Vagina (tissue), 2 donors: ENCODE data around the gene RETREG1. TPM values are rescaled to one million over a fixed set of nuclear protein-coding genes. Genes with fewer than 3 reads are reported as not detected.
A peak's percentile ranks its signal among the peaks of the same experiment; 100 is the strongest.
"Not testable (repeated sequence)": the region's sequence is repeated elsewhere in the genome, so short reads cannot be mapped to it uniquely, and the experiment has no call there.

ENCODE experiments used
- DNase-seq, 2 donors: peaks; one replicate each; pipeline ENCODE4 v3.0.0-alpha.2; 2017; ENCODE audit errors: extremely low spot score in 2 of 2
- H3K27ac ChIP-seq: fragments of 200-600 bp; sonication (generic); one replicate; pipeline ENCODE4 v1.5.1; 2019
- H3K27me3 ChIP-seq: fragments of 200-600 bp; sonication (generic); one replicate; pipeline ENCODE4 v1.5.1; 2019
- H3K36me3 ChIP-seq, 2 donors: fragments of 200-600 bp; sonication (generic); one replicate each; pipeline ENCODE4 v1.5.1; 2017 to 2019
- H3K4me1 ChIP-seq: fragments of 200-600 bp; sonication (generic); one replicate; pipeline ENCODE4 v1.5.1; 2019
- H3K4me3 ChIP-seq, 2 donors: fragments of 200-600 bp; sonication (generic); 1 replicate in 1 of 2; 2 replicates in 1 of 2; pipeline ENCODE4 v1.5.1; 2016 to 2019
- H3K9me3 ChIP-seq: fragments of 200-600 bp; sonication (generic); one replicate; pipeline ENCODE4 v1.5.1; 2019
- POLR2A ChIP-seq, 2 donors: fragments of 450-650 bp; IDR thresholded peaks; one replicate each; pipeline ENCODE4 v1.6.1; 2017; ENCODE audit warnings: antibody characterized with exemption in 2 of 2, mild to moderate bottlenecking in 2 of 2, moderate library complexity in 2 of 2
- POLR2AphosphoS5 ChIP-seq, 2 donors: sonication (generic); formaldehyde crosslinking; IDR thresholded peaks; one replicate each; pipeline ENCODE4 v1.9.0; 2017; ENCODE audit warnings: antibody characterized with exemption in 2 of 2, mild to moderate bottlenecking in 2 of 2, low read depth in 1 of 2; ENCODE audit not compliant: insufficient read depth in 1 of 2
- intact Hi-C: fragments of 100-400 bp; cut with DNase I; formaldehyde crosslinking; loops from one replicate; pipeline ENCODE4 v1.15.1; 2023
- total RNA-seq: library from RNA; depleted of rRNA; stranded (reverse); fragments of >200 nt; gene quantifications from one replicate; pipeline ENCODE4 v1.2.3, GENCODE V29; 2016
- TF ChIP-seq, protein P1 (sequence below), 3 experiments: fragments of 450-650 bp in 2 of 3; fragments of 200-600 bp in 1 of 3; sonication (generic) in 1 of 3; IDR thresholded peaks; one replicate each; pipeline ENCODE4 v1.5.1; 2017 to 2019; ENCODE audit warnings: antibody characterized with exemption in 3 of 3, mild to moderate bottlenecking in 2 of 3, moderate library complexity in 2 of 3

Gene RETREG1
- total RNA-seq, 1 donor from 2014 or later = 27.7 TPM

DNA sequence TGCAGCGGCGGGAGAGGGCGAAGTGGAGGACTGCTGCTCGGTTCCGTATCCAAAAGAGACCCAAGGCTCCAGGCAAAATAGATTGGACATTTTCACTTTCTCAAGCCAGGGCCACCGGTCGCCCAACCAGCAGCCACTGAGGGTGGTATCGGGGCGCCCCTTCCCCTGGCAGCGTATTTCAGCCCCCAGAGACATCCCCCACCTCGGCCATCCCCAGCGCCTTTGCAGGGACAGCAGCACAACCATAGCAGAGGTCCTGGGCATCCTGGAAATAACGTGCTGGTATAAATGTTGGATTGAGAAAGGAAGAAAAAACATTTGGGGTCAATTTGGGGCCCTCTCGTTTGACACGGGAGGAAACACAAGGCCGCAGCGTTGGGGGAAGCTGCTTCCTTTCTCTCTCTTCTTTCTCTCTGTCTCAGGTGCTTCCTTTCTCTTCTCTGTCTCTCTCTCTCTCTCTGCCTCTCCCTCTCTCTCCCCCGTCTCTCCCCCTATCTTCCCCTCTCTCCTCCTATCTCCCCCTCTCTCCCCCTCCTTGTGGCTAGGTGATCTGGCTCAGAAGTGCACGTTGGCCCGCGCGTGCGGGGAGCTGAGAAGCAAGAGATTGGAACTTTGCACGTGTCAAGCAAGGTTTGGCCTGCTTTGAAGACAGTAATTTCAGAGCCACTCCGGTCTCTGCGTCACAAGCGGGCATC lies 624 bp upstream of the RETREG1 start:
- DNase-seq = no peak
- H3K27ac ChIP-seq = peak overlapping the region; percentile 88
- H3K4me1 ChIP-seq = peaks cover 17% of the 10 kb centered on the region
- no peaks in the 10 kb centered on the region for H3K27me3 ChIP-seq
- TF ChIP-seq, protein P1, sequence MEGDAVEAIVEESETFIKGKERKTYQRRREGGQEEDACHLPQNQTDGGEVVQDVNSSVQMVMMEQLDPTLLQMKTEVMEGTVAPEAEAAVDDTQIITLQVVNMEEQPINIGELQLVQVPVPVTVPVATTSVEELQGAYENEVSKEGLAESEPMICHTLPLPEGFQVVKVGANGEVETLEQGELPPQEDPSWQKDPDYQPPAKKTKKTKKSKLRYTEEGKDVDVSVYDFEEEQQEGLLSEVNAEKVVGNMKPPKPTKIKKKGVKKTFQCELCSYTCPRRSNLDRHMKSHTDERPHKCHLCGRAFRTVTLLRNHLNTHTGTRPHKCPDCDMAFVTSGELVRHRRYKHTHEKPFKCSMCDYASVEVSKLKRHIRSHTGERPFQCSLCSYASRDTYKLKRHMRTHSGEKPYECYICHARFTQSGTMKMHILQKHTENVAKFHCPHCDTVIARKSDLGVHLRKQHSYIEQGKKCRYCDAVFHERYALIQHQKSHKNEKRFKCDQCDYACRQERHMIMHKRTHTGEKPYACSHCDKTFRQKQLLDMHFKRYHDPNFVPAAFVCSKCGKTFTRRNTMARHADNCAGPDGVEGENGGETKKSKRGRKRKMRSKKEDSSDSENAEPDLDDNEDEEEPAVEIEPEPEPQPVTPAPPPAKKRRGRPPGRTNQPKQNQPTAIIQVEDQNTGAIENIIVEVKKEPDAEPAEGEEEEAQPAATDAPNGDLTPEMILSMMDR (IDR thresholded peaks at IDR 0.05) = no peak
- TF ChIP-seq POLR2A (IDR thresholded peaks at IDR 0.05) = no peak
- H3K36me3 ChIP-seq = no peaks in the 10 kb centered on the region
- peak overlapping the region; percentile 65 to 73 for H3K4me3 ChIP-seq
- intact Hi-C loops = no loop called here
- no peaks in the 10 kb centered on the region for H3K9me3 ChIP-seq

DNA sequence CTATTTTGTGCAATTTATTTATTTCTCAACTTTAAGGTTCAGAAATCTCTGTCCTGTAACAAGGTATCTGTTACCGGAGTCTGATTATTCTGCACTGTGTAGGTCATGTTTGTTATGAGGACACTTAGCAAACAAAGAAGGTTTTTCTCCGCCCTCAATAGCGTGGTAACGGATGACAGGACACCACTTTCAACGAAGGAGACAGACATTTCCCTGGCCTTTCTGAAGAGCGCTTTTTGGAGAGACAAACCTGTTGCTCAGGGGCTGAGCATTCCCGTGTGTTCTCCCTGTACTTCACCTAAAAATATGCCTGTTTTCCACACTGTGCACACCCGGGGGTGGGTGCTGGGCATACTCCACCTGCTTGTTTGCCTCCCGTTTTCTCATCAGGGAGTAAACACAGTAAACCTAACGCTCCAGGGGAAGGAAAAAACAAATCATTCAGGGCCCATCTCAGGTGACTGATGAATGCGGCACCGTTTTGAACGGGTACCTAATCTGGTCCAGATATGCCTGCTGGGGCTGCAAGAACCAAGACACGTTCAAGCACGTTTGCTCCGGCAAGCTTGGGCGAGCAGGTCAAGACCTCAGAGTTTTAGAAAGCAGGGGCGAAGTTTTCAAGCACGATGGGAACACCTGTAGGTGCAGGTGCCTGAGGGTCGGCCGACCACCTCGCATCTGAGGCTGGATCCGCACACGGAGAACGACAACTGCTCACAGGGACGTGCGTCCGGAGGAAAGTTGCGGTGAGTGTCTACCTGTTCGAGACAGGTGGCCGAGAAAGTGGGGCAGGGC lies 859 bp downstream of the RETREG1 start:
- Histone ChIP-seq H3K27me3 (no peaks in the 10 kb centered on the region), H3K4me3 (peak overlapping the region; percentile 65 to 73), H3K4me1 (peaks cover 17% of the 10 kb centered on the region), H3K9me3 (no peaks in the 10 kb centered on the region), H3K27ac (peak overlapping the region; percentile 88), H3K36me3 (no peaks in the 10 kb centered on the region)
- no peak for DNase-seq
- no peak for TF ChIP-seq POLR2A (IDR thresholded peaks at IDR 0.05)
- no peak for TF ChIP-seq POLR2AphosphoS5 (IDR thresholded peaks at IDR 0.05; ENCODE audit: insufficient read depth in 1 of 2, low read depth in 1 of 2)
- TF ChIP-seq, protein P1 (IDR thresholded peaks at IDR 0.05) = no peak
- intact Hi-C loops = no loop called here

DNA sequence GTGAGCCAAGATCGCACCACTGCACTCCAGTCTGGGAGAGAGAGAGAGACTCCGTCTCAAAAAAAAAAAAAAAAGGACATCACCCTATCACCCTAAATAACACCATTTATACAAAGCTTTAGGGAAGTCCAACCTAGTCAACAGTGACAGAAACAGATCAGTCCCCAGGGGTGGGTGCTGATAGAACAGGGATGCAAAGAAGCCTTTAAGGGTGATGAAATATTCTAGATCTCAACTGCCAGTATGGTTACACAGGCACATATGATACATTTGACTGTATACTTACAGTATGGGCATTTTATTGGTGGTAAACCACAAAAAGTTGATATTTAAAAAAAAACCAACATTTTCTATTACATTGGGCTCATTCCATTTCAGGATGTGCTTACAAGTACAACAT lies 4.8 kb downstream of the RETREG1 start:
- no peak for DNase-seq
- no peaks in the 10 kb centered on the region for H3K36me3 ChIP-seq
- TF ChIP-seq POLR2A (IDR thresholded peaks at IDR 0.05) = no peak
- TF ChIP-seq, protein P1 (IDR thresholded peaks at IDR 0.05) = no peak
- no peak for TF ChIP-seq POLR2AphosphoS5 (IDR thresholded peaks at IDR 0.05; ENCODE audit: insufficient read depth in 1 of 2, low read depth in 1 of 2)
- no peak overlapping the region for H3K27ac ChIP-seq
- H3K9me3 ChIP-seq = no peaks in the 10 kb centered on the region
- no peaks in the 10 kb centered on the region for H3K27me3 ChIP-seq
- H3K4me1 ChIP-seq = peaks cover 10% of the 10 kb centered on the region
- H3K4me3 ChIP-seq = no peak overlapping the region
- intact Hi-C loops = no loop called here

DNA sequence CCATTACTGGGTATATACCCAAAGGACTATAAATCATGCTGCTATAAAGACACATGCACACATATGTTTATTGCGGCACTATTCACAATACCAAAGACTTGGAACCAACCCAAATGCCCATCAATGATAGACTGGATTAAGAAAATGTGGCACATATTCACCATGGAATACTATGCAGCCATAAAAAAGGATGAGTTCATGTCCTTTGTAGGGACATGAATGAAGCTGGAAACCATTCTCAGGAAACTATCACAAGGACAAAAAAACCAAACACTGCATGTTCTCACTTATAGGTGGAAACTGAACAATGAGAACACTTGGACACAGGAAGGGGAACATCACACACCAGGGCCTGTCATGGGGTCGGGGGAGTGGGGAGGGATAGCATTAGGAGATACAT lies 5.9 kb downstream of the RETREG1 start:
- H3K4me3 ChIP-seq, H3K9me3 ChIP-seq, H3K27me3 ChIP-seq, H3K27ac ChIP-seq, DNase-seq, intact Hi-C loops, H3K4me1 ChIP-seq, H3K36me3 ChIP-seq: not testable (repeated sequence)

DNA sequence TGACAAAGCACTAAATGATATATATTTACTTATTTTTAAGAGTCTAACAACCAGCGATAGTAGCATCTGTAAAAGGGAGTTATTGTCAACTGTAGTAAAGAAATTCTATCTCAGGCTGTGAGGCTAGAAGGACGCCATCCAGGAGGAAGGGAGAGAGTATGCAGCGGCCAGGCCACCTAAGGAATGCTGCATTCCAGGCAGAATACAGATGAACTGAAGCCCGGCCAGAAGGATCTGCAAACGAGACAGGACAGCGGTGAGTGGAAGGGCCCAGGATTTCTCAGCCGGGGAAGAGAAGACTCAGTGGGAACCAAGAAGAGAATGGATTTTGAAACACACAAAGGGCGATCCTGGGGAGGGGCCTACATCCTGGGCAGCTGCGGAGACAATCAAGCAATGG lies 7.4 kb downstream of the RETREG1 start:
- intact Hi-C loops = no loop called here
- DNase-seq = no peak

More for the DNA sequence above, 7.4 kb downstream of the RETREG1 start:
- Histone ChIP-seq H3K9me3 (no peaks in the 10 kb centered on the region), H3K27ac (no peak overlapping the region), H3K4me3 (no peak overlapping the region), H3K27me3 (no peaks in the 10 kb centered on the region), H3K36me3 (no peaks in the 10 kb centered on the region), H3K4me1 (no peaks in the 10 kb centered on the region)
- TF ChIP-seq, protein P1 (IDR thresholded peaks at IDR 0.05) = no peak
- TF ChIP-seq POLR2A (IDR thresholded peaks at IDR 0.05) (no peak), POLR2AphosphoS5 (IDR thresholded peaks at IDR 0.05; ENCODE audit: insufficient read depth in 1 of 2, low read depth in 1 of 2) (no peak)
